ENCODE data around the gene CUBN. TPM values are rescaled to one million over a fixed set of nuclear protein-coding genes. Genes with fewer than 3 reads are reported as not detected.

CUBN gene
- total and polyA plus RNA-seq, 3 experiments from 2014 or later = 0.73 to 0.92 (median 0.83) TPM

DNA sequence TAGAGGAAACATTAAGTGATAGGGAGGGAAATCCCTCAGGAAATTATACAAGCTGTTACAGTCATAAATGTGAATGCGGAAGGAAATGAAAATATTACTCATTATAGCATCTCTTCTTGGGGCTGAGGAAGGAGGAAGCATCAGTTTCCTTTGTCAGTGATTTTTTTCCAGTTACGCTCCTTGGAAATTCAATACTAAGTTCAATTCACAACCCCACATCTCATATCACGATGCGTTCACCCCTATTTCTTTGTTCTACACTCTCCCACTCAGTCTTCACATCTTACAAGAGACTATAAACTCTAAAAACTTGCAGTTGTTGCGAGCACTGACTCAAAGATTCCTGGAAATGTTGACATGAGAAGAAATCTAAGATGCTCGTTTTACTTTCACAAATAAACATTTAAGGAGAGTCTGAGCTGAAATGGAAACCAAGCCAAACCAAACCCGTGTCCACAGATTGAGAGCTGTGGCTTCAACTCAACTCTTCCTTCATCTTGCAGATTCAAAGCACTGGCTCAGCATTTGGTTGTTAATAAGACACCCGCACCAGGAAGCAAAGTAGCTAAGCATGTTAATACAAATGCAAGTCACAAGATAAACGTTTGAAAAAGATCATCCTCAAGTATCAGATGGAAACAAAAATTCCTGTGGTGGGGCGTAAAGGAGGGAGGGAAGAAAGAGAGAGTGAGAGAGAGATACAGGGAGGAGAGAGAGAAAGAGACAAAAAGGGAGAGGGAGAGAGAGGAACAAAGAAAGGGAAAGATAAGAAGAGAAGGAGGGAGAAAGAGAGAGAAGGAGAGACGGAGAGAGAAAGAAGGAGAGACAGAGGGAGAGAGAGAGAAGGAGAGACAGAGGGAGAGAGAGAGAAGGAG, 162.4 kb downstream of the CUBN start:
- Histone ChIP-seq H3K27me3 (ENCODE audit: insufficient read depth, low read length, poor library complexity, severe bottlenecking) (no peaks in the 10 kb centered on the region), H3K4me3 (ENCODE audit: low read length) (no peak overlapping the region), H3K9me3 (ENCODE audit: low read length) (no peaks in the 10 kb centered on the region), H3K27ac (ENCODE audit: low read depth, low read length) (no peak overlapping the region), H3K4me1 (ENCODE audit: insufficient read depth, low read length) (peaks cover 8% of the 10 kb centered on the region), H3K36me3 (ENCODE audit: insufficient read depth, low read length) (no peaks in the 10 kb centered on the region)
- no peak for DNase-seq
- ChIA-PET CTCF (no interaction called here), POLR2A (no interaction called here)
- Mint-ChIP-seq H3K4me1 (peaks cover 6 to 18% (median 15%) of the 10 kb centered on the region in 3 donors), H3K36me3 (peaks cover 2 to 7% (median 7%) of the 10 kb centered on the region in 3 donors), H3K27me3 (peaks cover 0 to 1% of the 10 kb centered on the region in 2 donors), H3K4me3 (no peak overlapping the region), H3K27ac (peak overlapping the region in 6 of 8 donors; percentile 3 to 75 (median 30)), H3K9me3 (no peaks in the 10 kb centered on the region)

GRCh38 chr10:16965740-16966447, 163.7 kb downstream of the CUBN start:
- no peak overlapping the region for H3K4me3 Mint-ChIP-seq

DNA sequence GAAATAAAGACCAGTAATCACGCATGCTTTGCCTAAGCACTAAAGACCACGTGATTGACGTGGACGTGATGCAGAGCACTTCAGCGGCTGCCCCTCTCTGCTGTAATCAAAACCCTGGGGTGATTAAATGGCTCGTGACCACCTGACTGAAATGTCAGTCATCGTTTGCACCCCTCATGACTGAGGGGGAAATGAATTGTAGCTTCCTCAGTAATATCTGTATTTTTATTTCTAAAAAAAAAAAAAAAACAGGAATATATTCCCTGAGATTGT, 164.3 kb downstream of the CUBN start:
- DNase-seq = no peak
- ChIA-PET CTCF (no interaction called here), POLR2A (interaction anchor here (0.7 kb wide), 1 partner anchor 100 kb away, joined by 7 read pairs; no protein-coding TSS in a partner anchor)
- H3K4me1 ChIP-seq (ENCODE audit: insufficient read depth, low read length) = peaks cover 8% of the 10 kb centered on the region
- H3K9me3 Mint-ChIP-seq = no peaks in the 10 kb centered on the region
- H3K4me3 ChIP-seq (ENCODE audit: low read length) = no peak overlapping the region
- no peaks in the 10 kb centered on the region for H3K36me3 ChIP-seq (ENCODE audit: insufficient read depth, low read length)
- H3K9me3 ChIP-seq (ENCODE audit: low read length) = no peaks in the 10 kb centered on the region
- peaks cover 5 to 18% (median 15%) of the 10 kb centered on the region in 3 donors for H3K4me1 Mint-ChIP-seq
- no peak overlapping the region for H3K27ac Mint-ChIP-seq
- peaks cover 4 to 12% (median 11%) of the 10 kb centered on the region in 3 donors for H3K36me3 Mint-ChIP-seq
- H3K27me3 ChIP-seq (ENCODE audit: insufficient read depth, low read length, poor library complexity, severe bottlenecking) = no peaks in the 10 kb centered on the region
- H3K27me3 Mint-ChIP-seq = peaks cover 0 to 1% of the 10 kb centered on the region in 2 donors
- H3K27ac ChIP-seq (ENCODE audit: low read depth, low read length) = no peak overlapping the region
- no peak overlapping the region for H3K4me3 Mint-ChIP-seq

More at GRCh38 chr10:16965740-16966447, 163.7 kb downstream of the CUBN start:
- DNase-seq = no peak
- peak overlapping the region in 1 of 8 donors; percentile 23 for H3K27ac Mint-ChIP-seq
- Histone ChIP-seq H3K36me3 (ENCODE audit: insufficient read depth, low read length) (no peaks in the 10 kb centered on the region), H3K9me3 (ENCODE audit: low read length) (no peaks in the 10 kb centered on the region), H3K4me1 (ENCODE audit: insufficient read depth, low read length) (peaks cover 8% of the 10 kb centered on the region), H3K27me3 (ENCODE audit: insufficient read depth, low read length, poor library complexity, severe bottlenecking) (no peaks in the 10 kb centered on the region), H3K27ac (ENCODE audit: low read depth, low read length) (no peak overlapping the region), H3K4me3 (ENCODE audit: low read length) (no peak overlapping the region)
- H3K27me3 Mint-ChIP-seq = peaks cover 0 to 1% of the 10 kb centered on the region in 2 donors
- peaks cover 4 to 12% (median 11%) of the 10 kb centered on the region in 3 donors for H3K36me3 Mint-ChIP-seq
- CTCF ChIA-PET = no interaction called here
- H3K9me3 Mint-ChIP-seq = no peaks in the 10 kb centered on the region
- POLR2A ChIA-PET = interaction anchor here (0.7 kb wide), 1 partner anchor 100 kb away, joined by 7 read pairs; no protein-coding TSS in a partner anchor
- peaks cover 5 to 18% (median 15%) of the 10 kb centered on the region in 3 donors for H3K4me1 Mint-ChIP-seq

DNA sequence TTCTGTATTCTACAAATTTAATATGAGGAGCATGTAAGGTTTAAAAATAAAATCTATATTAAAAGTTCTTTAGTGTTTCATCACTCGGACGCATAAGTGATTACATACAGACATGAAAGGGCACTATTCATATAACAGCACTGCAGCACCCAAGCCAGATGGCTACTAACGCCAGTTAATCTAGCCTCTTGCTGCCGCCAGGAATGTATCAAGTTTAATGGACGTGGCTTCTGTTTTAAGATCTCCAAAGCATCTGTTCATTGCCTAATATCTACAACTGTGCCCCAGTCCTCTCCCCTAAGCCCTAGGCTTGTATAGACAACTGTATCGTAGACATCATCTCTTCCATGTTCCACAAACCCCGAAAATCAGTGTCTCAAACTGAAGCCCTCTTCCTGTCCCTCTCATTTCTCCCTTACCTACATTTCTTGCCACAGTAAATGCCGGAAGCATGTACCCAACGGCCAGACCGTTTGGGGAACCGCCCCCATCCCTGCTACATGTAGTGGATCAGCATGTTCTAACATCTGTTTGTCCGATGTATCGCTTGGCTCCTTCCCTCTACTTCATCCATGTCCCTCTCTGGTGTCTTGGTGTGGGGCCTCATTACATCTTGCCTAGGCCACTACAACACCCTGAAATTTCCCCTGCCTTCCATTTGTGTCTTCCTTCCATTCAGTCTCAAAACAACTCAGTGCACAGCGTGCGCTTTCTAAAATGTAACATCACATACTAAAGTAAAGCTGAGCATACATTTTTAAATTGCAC, 164.9 kb downstream of the CUBN start:
- ChIA-PET POLR2A (no interaction called here), CTCF (no interaction called here)
- H3K27me3 Mint-ChIP-seq = peaks cover 0 to 1% of the 10 kb centered on the region in 2 donors

DNA sequence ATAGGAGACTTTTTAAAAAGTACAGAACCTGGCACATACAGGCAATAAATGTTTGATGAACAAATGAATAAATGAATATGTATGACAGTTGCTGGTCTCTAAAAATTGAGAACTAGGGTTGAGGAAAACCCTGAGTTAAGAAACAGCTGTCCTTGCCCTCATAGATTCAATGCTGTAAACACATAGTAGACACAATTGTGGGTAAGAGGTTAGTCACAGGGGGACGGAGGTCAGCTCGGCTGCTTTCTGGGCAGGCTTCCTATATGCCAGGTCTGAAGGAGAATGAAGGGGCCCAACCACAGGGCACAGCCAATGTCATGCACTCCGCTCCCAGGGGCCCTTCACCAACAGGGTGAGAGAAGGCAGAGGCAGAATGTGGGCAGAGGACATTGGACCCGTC, 169.1 kb downstream of the CUBN start:
- DNase-seq = no peak
- POLR2A ChIA-PET = no interaction called here
- H3K4me1 ChIP-seq (ENCODE audit: insufficient read depth, low read length) = no peaks in the 10 kb centered on the region
- H3K27me3 ChIP-seq (ENCODE audit: insufficient read depth, low read length, poor library complexity, severe bottlenecking) = no peaks in the 10 kb centered on the region
- H3K36me3 Mint-ChIP-seq = peaks cover 4 to 12% (median 10%) of the 10 kb centered on the region in 3 donors
- no peaks in the 10 kb centered on the region for H3K4me1 Mint-ChIP-seq
- no peaks in the 10 kb centered on the region for H3K9me3 Mint-ChIP-seq
- no peak overlapping the region for H3K27ac ChIP-seq (ENCODE audit: low read depth, low read length)
- no peak overlapping the region for H3K4me3 ChIP-seq (ENCODE audit: low read length)
- peak overlapping the region in 1 of 8 donors; percentile 5 for H3K27ac Mint-ChIP-seq
- H3K27me3 Mint-ChIP-seq = no peaks in the 10 kb centered on the region
- H3K9me3 ChIP-seq (ENCODE audit: low read length) = no peaks in the 10 kb centered on the region
- no peak overlapping the region for H3K4me3 Mint-ChIP-seq
- no peaks in the 10 kb centered on the region for H3K36me3 ChIP-seq (ENCODE audit: insufficient read depth, low read length)
- CTCF ChIA-PET = no interaction called here

More for the DNA sequence above, 164.9 kb downstream of the CUBN start:
- no peak overlapping the region for H3K4me3 Mint-ChIP-seq
- Histone ChIP-seq H3K36me3 (ENCODE audit: insufficient read depth, low read length) (no peaks in the 10 kb centered on the region), H3K27me3 (ENCODE audit: insufficient read depth, low read length, poor library complexity, severe bottlenecking) (no peaks in the 10 kb centered on the region), H3K4me3 (ENCODE audit: low read length) (no peak overlapping the region), H3K27ac (ENCODE audit: low read depth, low read length) (no peak overlapping the region), H3K4me1 (ENCODE audit: insufficient read depth, low read length) (peaks cover 8% of the 10 kb centered on the region), H3K9me3 (ENCODE audit: low read length) (no peaks in the 10 kb centered on the region)
- no peak overlapping the region for H3K27ac Mint-ChIP-seq
- DNase-seq = no peak
- peaks cover 4 to 12% (median 11%) of the 10 kb centered on the region in 3 donors for H3K36me3 Mint-ChIP-seq
- peaks cover 5 to 18% (median 15%) of the 10 kb centered on the region in 3 donors for H3K4me1 Mint-ChIP-seq
- H3K9me3 Mint-ChIP-seq = no peaks in the 10 kb centered on the region

- CTCF ChIA-PET = no interaction called here
These were observed 172.6 kb downstream of the CUBN start for GRCh38 chr10:16957038-16957437.

DNA sequence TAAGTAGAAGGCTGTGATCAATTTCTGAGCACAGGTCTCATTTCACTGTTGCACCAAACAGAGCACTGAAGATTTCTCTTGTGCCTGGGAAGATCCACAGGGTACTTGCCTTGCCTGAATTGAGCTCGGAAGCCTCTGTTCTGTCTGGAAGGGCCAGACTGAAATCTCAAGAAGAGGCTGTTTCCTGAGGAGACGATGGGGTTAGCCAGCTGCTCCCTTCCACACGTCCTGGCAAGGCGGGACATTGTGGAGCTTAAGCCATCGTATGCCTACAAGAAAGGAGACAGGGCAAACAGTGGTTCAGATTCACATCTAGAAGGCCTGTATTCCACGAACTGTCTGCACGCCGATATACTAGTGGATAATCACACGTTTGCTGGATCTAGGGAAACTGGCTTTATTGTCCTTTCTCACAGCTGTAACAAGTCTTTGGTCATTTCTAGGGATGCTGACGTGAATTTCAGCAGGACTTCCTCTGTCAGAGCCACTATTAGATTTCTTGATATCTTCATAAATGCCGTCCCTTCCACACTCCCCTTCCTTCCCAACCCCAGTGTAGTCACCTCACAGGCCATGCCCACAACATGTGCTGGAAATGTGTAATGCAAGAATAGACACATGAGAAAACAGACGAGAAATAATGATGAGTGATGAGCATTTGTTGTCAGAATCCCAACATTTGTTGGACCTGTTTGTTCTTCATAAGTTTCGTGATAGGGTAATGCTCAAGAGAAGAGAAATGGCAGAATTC, 175.2 kb downstream of the CUBN start:
- POLR2A ChIA-PET = no interaction called here
- Histone ChIP-seq H3K9me3 (ENCODE audit: low read length) (no peaks in the 10 kb centered on the region), H3K4me1 (ENCODE audit: insufficient read depth, low read length) (no peaks in the 10 kb centered on the region), H3K36me3 (ENCODE audit: insufficient read depth, low read length) (no peaks in the 10 kb centered on the region), H3K27me3 (ENCODE audit: insufficient read depth, low read length, poor library complexity, severe bottlenecking) (no peaks in the 10 kb centered on the region), H3K4me3 (ENCODE audit: low read length) (no peak overlapping the region), H3K27ac (ENCODE audit: low read depth, low read length) (no peak overlapping the region)
- H3K9me3 Mint-ChIP-seq = no peaks in the 10 kb centered on the region
- peak overlapping the region in 2 of 8 donors; percentile 6 to 16 for H3K27ac Mint-ChIP-seq
- no peaks in the 10 kb centered on the region for H3K27me3 Mint-ChIP-seq
- DNase-seq = no peak
- H3K4me3 Mint-ChIP-seq = no peak overlapping the region
- H3K4me1 Mint-ChIP-seq = peaks cover 2 to 6% (median 4%) of the 10 kb centered on the region in 3 donors
- CTCF ChIA-PET = no interaction called here
- peaks cover 5 to 13% (median 6%) of the 10 kb centered on the region in 3 donors for H3K36me3 Mint-ChIP-seq

More at GRCh38 chr10:16957038-16957437, 172.6 kb downstream of the CUBN start:
- no peak overlapping the region for H3K27ac ChIP-seq (ENCODE audit: low read depth, low read length)
- H3K9me3 ChIP-seq (ENCODE audit: low read length) = no peaks in the 10 kb centered on the region
- no peaks in the 10 kb centered on the region for H3K9me3 Mint-ChIP-seq
- peaks cover 5 to 12% (median 7%) of the 10 kb centered on the region in 3 donors for H3K36me3 Mint-ChIP-seq
- POLR2A ChIA-PET = no interaction called here
- H3K27ac Mint-ChIP-seq = no peak overlapping the region
- DNase-seq = no peak
- H3K4me3 Mint-ChIP-seq = no peak overlapping the region
- peaks cover 0 to 4% (median 2%) of the 10 kb centered on the region in 3 donors for H3K4me1 Mint-ChIP-seq
- no peaks in the 10 kb centered on the region for H3K36me3 ChIP-seq (ENCODE audit: insufficient read depth, low read length)
- H3K27me3 Mint-ChIP-seq = no peaks in the 10 kb centered on the region
- no peak overlapping the region for H3K4me3 ChIP-seq (ENCODE audit: low read length)
- no peaks in the 10 kb centered on the region for H3K4me1 ChIP-seq (ENCODE audit: insufficient read depth, low read length)
- no peaks in the 10 kb centered on the region for H3K27me3 ChIP-seq (ENCODE audit: insufficient read depth, low read length, poor library complexity, severe bottlenecking)
